SH-SY5Y (cell line): ENCODE measurements around the gene ALPP.

ENCODE experiments used
- GATA2 ChIP-seq: IDR thresholded peaks from 2 replicates; pipeline ENCODE4 v1.6.1; 2011; ENCODE audit warnings: mild to moderate bottlenecking, low read depth, low read length
- GATA3 ChIP-seq: IDR thresholded peaks from 2 replicates; pipeline ENCODE4 v1.6.1; 2011; ENCODE audit warnings: low read depth, mild to moderate bottlenecking, low read length, moderate library complexity

GRCh38 chr2:232382331-232383225 lies 4.0 kb downstream of the ALPP start:
- TF ChIP-seq GATA2 (no peak), GATA3 (no peak)
